GM19240 (cell line): Measurements from ENCODE around the gene THBS1.

Experiments
- DNase-seq: peaks from one replicate; pipeline ENCODE4 v3.0.0; 2011; ENCODE audit warnings: low spot score; ENCODE audit not compliant: insufficient read length

The THBS1 gene

DNA sequence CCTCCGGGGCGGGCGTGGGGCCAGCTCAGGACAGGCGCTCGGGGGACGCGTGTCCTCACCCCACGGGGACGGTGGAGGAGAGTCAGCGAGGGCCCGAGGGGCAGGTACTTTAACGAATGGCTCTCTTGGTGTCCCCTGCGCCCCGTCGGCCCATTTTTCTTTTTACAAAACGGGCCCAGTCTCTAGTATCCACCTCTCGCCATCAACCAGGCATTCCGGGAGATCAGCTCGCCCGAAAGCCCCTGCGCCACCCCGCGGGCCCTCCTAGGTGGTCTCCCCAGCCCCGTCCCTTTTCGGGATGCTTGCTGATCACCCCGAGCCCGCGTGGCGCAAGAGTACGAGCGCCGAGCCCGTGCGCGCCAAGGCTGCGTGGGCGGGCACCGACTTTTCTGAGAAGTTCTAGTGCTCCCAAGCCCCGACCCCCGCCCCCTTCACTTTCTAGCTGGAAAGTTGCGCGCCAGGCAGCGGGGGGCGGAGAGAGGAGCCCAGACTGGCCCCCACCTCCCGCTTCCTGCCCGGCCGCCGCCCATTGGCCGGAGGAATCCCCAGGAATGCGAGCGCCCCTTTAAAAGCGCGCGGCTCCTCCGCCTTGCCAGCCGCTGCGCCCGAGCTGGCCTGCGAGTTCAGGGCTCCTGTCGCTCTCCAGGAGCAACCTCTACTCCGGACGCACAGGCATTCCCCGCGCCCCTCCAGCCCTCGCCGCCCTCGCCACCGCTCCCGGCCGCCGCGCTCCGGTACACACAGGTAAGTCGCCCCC lies at the start of gene THBS1:
THBS1 (plus strand) TSS at position 595 of the 757 bp plus-strand sequence. CDS start 779 bp downstream, outside the sequence.
- no peak for DNase-seq

DNA sequence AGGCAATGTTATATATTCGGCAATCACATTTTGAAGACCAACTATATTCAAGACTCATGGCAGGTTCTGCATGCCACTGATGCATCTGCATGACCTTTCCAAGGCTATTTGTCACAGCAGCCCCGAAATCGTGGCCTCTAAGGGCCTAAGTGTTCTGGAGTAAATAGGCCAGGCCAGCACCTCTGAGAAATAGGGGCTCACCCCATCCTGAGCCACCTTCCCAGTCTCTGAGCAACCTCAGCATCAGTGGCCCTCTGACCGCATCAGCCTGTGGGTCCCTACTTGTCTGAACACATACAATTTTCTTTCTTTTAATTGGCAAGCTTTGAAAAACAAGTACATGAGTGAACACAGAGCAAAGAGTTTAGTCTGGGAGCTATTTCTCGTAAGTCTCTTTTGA lies 45.9 kb upstream of the THBS1 start:
- DNase-seq, result no peak

DNA sequence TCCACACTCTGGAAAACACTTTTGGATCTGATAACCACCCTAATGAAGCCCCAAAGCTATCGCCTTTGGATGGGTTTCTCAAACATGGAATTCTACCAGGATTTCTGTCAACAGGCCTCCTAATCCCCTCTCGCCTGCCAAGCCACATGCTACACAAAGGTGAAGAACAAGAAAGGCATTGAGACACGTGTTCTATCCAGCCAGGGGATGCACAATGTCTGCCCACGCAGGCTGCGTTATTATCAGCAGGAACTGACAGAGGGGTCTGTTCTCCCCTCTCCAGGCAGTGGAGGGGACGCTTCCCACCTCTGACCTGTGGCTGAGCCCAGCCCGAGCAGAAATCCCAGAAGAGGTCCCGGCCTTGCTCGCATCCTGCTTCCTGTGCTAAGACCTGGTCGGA lies 45.4 kb upstream of the THBS1 start:
- no peak for DNase-seq

DNA sequence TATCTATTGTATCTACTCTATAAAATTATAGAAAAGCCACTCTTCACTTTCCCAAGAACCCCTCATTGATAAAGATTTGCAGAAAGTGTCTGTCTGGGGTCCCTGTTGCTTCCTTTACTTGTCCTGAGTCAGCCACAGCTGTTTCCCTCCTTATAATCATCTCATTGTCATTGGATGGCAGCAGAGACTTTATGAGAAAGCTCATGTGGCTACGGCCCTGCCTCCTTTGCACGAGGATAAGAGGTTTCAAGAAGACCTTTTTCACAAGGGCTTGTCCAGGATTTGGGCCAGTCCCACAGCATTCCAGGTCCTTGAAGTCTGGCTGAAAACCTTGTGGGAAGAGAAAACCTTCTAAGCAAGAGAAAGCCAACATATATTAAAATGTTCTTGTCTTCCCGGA lies 41.9 kb upstream of the THBS1 start:
- no peak for DNase-seq

DNA sequence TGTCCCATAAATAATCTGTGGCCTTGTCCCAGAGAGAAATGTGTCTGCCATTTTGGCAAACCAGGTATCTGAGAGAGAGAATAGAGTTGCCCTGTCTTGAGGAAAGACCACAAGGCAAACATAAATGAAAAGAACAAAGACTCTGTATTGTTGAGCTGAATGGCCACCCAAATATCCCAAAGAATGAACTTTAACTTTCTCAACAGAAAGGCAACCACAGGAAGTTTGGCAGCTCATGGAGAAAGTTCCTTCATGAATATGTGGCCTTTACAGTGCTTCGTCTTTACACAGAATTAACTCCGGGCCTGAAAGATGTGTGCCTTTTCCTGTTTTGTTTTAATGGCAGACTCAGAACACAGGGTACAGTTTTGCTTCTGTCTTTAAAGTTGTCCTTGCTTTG lies 41.4 kb upstream of the THBS1 start:
- no peak for DNase-seq

DNA sequence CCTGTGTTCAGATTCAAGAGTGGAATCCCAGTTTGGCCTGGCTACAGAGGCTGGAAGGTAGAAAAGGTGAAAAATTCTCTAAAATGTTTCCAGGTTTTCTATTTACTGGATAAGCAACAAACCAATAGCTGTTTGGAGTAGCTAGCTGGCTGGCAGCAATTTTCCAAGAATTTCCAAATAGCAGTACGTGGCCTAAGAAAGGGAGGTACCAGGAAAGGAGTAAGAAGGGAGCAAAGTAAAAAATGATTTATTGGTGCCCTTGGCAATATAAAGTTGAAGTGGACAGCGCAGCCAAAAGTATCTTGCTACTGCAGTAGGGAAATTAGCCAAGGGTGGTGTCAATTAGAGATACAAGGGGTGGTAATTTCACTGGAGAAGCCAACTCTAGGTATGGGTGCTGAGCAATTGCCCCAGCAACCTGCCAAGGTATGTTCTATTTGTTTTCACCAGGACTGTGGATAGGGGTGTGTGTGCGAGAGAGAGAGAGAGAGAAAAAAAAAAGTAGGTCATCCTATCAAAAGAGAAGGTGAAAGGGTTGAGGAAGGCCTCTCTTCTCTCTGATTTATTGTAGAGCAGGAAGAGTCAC lies 40.8 kb upstream of the THBS1 start:
- no peak for DNase-seq

DNA sequence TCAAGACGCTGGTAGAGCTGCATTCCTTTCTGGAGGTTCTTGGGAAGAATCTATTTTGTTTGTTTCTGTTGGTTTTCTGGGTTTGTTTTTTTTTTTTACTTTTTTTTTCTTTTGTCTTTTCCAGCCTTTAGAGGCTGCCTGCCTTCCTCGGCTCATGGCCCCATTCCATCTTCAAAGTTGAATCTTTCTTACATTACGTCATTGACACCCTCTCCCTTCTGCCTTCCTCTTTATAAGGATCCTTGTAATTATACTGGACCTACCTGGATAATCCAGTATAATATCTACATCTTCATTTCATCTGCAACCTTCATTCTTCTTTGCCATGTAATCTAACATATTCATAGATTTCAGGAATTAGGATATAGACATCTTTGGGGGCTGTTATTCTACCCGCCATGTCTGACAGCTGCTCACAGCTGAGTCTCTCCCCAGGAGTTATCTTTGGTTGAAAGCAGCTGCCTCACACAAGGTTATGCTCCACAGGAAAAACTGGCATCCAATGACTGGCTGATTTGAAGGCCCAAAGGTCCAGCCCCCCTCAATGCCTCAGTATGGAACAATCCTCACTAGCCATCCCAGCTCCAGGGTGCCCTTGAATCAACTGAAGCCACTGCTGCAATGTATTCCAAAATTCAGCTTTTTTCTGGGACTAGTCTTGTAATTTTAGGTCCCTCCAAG lies 38.4 kb upstream of the THBS1 start:
- no peak for DNase-seq

DNA sequence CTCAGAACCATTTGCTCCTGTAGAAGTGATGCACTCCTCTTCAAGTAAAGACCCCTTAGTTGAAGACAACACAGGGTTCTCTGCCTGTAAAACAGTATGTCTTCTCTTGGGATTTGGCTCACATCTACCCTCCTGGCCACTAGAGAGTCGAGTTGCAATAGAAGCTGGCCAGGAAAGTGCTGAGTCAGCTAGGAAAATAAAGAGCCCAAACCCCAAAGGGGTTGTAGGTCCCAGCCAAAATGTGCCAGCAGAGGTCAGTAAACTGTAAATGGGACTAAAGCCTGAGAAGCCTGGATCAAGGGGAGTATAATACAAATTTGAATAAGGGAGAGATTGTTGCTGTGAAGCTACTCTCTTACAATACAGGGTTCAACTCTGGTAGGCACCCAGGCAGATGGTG lies 37.2 kb upstream of the THBS1 start:
- DNase-seq, result no peak

DNA sequence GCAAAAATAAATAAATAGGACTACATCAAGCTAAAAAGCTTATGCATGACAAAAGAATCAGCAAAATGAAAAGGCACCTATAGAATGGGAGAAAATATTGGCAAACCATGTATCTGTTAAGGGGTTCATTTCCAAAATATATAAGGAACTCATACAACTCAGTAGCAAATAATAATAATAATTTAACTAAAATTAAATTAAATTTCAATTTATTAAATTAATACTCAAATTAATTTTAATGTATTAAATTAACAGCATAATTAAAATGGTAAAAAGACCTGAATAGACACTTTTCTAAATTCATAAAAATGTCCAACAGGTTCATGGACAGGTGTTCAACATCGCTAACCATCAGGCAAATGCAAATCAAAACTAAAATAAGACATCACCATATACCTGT lies 34.0 kb upstream of the THBS1 start:
- no peak for DNase-seq

DNA sequence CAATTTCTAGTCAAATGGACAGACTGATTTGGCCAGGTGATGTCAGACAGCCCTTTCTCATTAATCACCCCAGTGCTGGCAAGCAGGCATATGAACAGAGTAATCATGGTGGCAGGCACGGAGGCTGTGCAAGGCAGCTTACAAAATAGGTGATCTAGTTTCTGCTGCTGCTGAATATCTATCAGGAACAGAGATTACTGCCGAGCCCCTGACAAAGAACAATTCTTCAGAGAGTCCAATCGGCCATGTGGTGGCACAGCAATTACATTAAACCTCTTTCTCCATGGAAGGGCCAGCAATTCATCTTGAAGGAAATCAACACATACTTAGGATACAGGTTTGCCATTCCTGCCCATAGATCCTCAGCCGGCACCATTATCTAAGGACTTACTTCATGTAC lies 32.3 kb upstream of the THBS1 start:
- DNase-seq, result no peak

DNA sequence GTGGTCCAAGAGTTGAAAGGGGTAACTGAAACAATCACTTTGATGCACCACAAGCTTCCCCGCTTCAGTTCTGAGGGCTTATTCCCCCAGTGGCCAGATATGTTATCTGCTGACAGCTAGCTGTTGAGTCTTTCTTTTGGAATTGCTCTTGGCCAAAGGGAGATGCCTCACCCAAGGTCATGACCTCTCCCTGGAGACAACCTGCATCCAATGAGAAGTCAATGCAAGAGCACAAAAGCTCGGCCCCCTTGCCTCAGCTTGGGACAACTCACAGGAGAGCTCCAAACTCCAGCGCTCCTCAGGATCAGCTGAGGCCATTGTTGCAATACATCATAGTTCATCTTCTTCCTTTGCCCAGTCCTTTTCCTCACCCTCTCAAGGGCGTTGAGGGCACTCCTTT lies 31.0 kb upstream of the THBS1 start:
- no peak for DNase-seq

DNA sequence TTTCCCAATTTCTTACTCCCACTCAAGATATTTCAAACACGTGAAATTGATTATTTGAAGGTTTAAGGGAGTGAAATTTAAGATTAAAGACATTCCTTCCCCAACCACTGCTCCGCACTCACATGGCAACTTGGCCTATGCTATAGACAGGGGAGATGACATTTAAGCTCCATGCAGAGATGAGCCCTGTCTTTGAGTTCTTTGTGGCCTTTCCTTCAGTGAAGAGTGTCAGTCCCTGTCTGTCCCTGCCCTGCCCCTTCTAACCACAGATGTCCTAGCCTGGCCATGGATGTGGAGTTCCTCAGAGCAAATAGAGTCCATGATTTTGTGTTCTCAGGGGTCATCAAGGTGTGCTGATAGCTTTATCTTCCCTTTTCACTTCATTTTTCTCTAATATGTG lies 29.4 kb upstream of the THBS1 start:
- no peak for DNase-seq

DNA sequence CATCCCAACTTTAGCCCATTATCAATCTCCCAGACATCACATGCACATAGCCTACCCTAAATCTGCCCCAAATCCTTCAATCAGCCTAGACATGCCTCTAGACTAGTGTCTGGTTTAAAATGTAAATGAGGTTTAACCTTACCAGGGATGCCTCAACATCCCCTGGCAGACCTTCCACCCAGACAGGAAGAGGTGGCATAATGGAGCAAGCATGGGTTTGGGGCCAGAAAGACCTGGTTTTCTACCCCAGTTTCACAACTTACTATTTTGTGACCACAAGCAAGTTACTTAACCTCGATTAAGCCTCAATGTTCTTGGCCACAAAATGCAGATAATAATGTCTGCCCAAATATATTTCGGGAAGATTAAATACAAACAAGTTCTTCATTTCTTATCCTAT lies 28.3 kb upstream of the THBS1 start:
- DNase-seq, result no peak

DNA sequence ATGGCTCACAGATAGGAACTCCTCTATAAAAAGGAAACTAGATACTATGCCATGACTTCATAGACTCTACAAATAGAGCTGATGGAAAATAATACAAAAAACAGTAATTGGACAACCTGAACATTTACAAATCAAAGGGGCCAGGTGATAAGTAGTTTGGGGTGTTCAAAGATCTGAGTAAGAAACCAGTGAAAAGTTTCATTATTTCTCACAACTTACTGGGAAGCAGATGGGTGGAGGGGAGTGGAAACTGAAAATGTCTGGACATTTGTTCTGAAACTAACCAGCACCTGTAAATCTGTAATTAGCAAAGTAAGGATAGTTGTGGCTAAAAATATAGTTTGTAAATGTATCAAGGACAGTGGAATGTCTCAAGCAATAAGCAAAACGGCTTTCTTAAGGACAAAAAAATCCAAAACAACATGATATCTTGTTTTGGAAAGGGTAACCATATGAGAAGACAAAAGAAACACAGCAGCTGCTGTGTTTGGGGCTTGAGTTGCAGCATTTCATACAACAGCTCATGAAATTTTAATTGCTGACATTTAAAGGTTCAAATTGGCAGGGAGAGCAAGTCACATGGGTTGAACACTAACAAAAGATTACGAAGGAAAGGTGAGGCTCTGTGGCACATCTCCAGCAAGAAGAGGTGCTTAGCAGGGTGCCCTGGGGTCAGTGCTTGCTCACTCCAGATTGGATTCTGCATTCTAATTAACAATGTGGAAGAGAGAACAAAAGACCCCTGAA lies 26.8 kb upstream of the THBS1 start:
- DNase-seq, result no peak

DNA sequence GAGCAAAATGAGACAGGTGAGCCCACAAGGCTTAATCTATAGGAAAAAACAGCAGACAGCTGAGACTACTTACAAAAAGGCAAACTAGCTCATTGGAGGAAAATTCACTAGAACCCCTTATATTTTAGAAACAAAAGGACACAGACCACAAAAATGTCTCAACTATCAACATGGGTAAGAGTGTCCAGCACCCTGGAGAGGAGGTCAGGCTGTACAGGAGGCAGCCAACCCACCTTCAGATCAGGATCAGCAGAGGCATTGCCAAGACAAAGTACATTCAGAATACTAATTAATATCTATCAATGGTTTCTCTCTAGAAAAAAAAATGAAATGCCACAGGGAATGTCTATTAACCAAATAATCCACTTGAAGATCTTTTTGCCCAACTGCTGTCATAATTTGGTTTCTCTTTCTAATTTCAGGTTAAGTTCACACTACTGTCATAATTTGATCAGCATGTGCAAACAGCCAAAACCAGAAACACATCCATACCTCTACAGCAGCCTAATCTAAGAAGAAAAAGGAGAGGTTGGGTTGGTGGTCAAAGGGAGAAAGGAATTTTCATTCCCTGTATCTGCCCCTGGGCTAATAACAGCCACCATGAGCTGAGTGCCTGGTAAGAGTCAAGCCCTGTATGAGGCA lies 26.0 kb upstream of the THBS1 start:
- DNase-seq, result no peak

DNA sequence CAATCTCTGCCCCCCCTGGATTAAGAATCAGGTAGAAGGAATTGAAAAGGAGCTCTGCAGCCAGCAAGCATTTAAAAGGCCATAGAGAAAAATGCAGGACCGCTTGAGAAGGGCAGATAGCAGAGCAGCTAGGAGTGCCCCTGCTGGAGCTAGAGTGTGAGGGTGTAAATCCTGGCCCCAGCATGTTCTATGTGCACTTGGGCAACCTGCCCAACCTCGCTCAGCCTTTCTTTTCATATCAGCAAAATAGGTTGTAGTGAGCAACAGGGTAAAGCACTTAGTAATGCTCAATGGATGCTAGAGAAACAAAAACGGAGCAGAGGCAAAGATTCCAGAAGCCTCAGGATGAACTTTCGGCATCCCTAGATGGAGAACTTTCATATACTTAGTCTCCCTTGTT lies 25.0 kb upstream of the THBS1 start:
- no peak for DNase-seq

DNA sequence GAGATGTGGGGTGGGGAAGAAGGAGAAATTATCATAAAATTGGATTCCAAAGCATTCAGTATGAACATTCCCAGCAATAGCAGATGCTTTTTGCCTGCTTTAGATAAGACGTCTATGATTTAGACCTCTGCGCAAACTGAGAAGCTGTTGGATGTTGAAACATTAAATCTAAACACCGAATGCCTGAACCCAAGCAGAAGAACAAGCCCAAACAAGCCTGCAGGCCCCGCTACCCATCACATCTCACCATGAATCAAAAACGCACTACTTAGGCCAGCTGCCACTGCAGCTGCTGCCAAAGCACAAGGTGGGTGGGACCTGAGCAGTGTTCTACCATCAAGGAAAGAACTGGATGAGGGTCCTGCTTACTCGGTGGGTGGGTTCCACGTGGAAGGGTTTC lies 24.4 kb upstream of the THBS1 start:
- DNase-seq, result no peak

DNA sequence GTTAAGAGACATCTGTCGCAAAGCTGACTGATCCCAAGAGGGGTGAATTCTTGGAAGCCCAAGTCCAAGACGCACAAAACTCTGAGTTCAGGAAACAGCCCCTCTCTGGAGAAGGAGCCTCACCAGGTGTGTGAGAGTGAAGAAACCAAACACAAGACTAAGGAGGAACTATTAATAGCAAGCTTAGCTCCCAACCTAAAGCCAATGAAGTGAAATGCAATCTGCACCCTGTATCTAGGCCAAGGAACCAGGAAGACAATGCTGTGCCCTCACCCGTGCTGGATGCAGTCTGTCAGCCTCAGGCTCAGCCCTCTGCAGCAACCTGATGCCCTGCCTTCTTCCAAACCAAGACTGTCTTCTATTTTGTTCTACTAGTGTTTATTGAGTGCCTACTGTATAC lies 22.5 kb upstream of the THBS1 start:
- DNase-seq, result no peak

DNA sequence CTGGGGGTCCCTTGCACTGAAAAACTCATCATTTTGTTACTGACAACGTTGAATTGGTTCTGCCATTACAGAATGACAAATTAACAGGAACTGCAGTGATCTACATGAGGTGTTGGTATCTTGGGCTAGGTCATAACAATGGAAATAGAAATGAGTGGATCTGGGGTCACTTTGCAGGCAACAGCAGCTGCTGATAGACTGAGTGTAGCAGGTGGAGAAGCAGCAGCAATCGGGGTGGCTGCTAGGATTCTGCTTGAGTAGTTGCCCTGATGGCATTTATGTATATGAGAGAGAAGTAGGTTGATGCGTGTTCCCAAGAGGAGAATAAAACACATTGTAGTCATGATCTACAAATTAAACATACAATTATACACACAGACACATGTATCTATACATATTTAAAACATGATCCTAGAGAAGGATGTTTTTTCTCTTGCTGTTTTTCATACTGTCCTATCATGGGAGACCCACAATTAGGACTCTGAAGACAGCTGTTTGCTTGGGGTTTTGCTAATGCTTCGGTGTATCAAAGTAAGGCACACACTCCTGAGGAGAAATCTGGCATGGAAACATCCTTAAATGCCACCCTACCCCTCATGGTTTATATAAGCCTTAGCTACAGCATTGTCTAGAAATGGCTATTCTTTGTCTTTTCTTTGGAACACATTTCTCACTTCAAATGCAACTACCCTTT lies 15.8 kb upstream of the THBS1 start:
- DNase-seq, result no peak

DNA sequence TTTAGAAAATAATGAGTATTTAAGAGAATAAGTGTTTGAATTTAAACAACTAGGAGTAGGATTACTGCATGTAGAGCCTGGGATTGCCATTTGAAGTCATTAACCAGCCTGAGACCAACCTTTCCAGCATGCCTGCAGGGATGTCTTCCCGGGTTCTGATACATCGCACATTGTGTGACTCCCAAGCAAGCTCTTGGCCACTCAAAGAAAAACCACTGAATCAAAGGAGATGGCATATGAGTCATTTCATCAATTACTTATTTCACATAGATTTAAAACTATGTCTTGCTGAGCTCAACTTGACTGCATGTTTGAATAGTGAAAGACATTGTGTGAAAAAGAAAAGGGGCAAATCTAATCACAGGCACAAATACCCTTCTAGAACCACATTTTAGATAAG lies 15.0 kb upstream of the THBS1 start:
- no peak for DNase-seq

DNA sequence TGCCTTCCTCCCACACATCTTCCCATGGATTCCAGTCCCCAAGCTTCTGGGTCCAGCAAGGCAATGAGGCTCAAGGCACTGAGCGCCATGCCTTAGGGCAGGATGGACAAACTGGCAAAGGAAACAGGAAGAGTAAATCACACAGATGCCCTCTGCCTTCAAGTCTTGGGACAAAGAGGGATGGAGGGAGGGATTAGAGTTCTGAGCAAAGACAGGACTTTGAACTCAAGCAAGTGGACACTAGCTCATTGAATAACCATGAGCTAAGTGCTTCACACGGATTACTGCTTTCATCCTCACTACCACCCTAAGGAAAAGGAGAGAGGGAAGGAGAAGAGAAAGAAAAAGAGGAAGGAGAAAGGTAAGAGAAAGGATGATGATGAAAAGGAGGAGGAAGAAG lies 7.6 kb upstream of the THBS1 start:
- DNase-seq, result no peak
